ENCODE data around the gene MAEL. TPM values are rescaled to one million over a fixed set of nuclear protein-coding genes. Genes with fewer than 3 reads are reported as not detected.

Gene MAEL
- total RNA-seq, 1 experiment from 2014 or later: not detected

DNA sequence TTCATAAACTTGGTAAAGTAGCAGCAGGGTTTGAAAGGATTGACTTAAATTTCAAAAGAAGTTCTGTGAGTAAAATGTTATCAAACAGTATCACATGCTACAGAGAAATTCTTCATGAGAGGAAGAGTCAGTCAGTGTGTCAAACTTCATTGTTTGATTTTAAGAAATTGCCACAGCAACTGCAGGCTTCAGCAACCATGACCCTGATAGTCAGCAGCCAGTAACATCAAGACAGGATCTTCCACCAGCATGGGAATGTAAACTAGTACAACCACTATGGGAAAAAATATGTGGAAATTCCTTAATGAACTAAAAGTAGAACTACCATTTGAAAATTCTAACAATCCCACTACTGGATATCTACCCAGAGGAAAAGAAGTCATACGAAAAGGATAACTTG is 11.5 kb downstream of the MAEL start:
- Histone ChIP-seq H3K9me3 (ENCODE audit: control insufficient read depth, low read depth, low read length) (no peaks in the 10 kb centered on the region), H4K5ac (ENCODE audit: insufficient read length, low read depth, low read length) (no peak overlapping the region), H3K18ac (ENCODE audit: insufficient read length, low read depth, low read length) (no peak overlapping the region), H3K4me2 (ENCODE audit: insufficient read depth, insufficient read length, low read length) (no peak overlapping the region), H3K4ac (ENCODE audit: low read depth, low read length) (no peak overlapping the region), H3K27me3 (ENCODE audit: insufficient read depth, low read length) (no peaks in the 10 kb centered on the region), H3K27ac (ENCODE audit: insufficient read length, low read depth, low read length) (no peak overlapping the region), H3K23ac (ENCODE audit: insufficient read length, low read depth, low read length) (no peak overlapping the region), H2BK15ac (ENCODE audit: low read depth, low read length) (no peak overlapping the region), H4K8ac (replicated peaks; ENCODE audit: insufficient read length, low read depth, low read length) (no peak overlapping the region), H2BK5ac (ENCODE audit: insufficient read length, low read length) (no peak overlapping the region), H3T11ph (ENCODE audit: low read length) (no peak overlapping the region), H3K23me2 (ENCODE audit: insufficient read length, low read depth, low read length, poor library complexity, severe bottlenecking) (no peaks in the 10 kb centered on the region), H3K79me2 (ENCODE audit: insufficient read depth, low read length) (no peaks in the 10 kb centered on the region), H2BK120ac (ENCODE audit: low read depth, low read length, poor library complexity, severe bottlenecking) (no peak overlapping the region), H2AFZ (ENCODE audit: low read length) (no peak overlapping the region), H3K9ac (ENCODE audit: extremely low read depth, insufficient read length, low read length) (no peak overlapping the region), H2BK20ac (ENCODE audit: low read depth, low read length, poor library complexity, severe bottlenecking) (no peak overlapping the region), H4K91ac (ENCODE audit: insufficient read length, low read depth, low read length) (no peak overlapping the region), H4K20me1 (ENCODE audit: control insufficient read depth, insufficient read depth, insufficient read length) (no peaks in the 10 kb centered on the region), H2BK12ac (ENCODE audit: insufficient read length, low read depth, low read length) (no peak overlapping the region), H3K79me1 (ENCODE audit: insufficient read depth, low read depth, low read length, poor library complexity, severe bottlenecking) (no peaks in the 10 kb centered on the region), H3K56ac (ENCODE audit: insufficient read length, low read depth, low read length) (no peak overlapping the region), H3K14ac (ENCODE audit: insufficient read depth, low read length) (no peak overlapping the region), H2AK5ac (ENCODE audit: insufficient read length, low read length) (no peak overlapping the region), H3K4me1 (ENCODE audit: insufficient read depth, low read length) (no peaks in the 10 kb centered on the region)
- DNase-seq: no peak
- Mint-ChIP-seq H3K27ac (no peak overlapping the region), H3K4me1 (peaks cover 6 to 7% of the 10 kb centered on the region in 2 experiments; a peak in 3 of 4 replicates), H3K4me3 (no peak overlapping the region), H3K27me3 (ENCODE audit: low read depth) (no peaks in the 10 kb centered on the region), H3K36me3 (ENCODE audit: insufficient read depth in 1 of 3, low read depth in 3 of 3) (peaks cover 0 to 4% (median 1%) of the 10 kb centered on the region in 3 experiments; a peak in 3 of 7 replicates), H3K9me3 (peaks cover 0 to 6% of the 10 kb centered on the region in 2 experiments; a peak in 2 of 5 replicates)
- TF ChIP-seq, protein P1, sequence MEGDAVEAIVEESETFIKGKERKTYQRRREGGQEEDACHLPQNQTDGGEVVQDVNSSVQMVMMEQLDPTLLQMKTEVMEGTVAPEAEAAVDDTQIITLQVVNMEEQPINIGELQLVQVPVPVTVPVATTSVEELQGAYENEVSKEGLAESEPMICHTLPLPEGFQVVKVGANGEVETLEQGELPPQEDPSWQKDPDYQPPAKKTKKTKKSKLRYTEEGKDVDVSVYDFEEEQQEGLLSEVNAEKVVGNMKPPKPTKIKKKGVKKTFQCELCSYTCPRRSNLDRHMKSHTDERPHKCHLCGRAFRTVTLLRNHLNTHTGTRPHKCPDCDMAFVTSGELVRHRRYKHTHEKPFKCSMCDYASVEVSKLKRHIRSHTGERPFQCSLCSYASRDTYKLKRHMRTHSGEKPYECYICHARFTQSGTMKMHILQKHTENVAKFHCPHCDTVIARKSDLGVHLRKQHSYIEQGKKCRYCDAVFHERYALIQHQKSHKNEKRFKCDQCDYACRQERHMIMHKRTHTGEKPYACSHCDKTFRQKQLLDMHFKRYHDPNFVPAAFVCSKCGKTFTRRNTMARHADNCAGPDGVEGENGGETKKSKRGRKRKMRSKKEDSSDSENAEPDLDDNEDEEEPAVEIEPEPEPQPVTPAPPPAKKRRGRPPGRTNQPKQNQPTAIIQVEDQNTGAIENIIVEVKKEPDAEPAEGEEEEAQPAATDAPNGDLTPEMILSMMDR (conservative IDR thresholded peaks at IDR 0.05): no peak
- WGBS (ENCODE audit: extremely low coverage, insufficient read length, low lambda C conversion rate): no CpG with 5 or more reads among the region's 1 CpG

All from H9 (cell line).